ENCODE measurements around the gene RBL1.

The RBL1 gene

DNA sequence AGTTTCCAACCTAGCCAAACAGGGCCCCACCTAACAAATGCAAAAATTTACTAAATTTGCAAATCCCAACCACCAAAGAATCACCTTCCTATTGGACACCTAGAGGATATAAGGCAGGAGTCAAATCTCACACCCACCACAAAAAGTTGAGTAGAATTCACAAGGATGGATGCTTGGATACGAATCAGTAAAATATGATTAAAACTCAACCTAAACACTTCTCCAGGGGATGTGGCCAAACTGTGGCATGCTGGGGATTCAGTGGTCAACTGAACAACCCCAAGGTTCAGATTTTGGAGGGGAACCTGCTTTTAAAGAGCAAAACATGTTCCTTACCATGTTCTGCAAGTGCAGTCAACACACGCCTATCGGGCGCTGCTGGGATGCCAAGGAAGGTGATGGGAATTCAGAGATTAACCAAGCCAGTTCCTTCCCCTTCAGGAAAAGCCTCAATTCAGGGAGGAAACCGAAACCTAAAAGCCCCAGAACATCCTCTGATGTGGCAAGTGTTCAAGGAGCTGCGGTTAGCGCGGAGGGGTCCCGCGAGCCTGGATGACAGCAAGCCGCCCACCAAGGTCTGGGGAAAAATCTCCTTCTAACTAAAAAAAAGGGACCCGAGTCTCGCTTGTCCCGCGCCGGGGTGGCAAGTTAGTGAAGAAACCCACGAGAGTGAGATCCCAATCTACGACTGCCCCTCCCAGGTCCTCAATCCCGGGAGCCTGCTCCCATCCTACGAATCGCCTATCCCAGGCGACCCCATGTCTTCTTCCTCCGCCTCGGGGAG, 145.2 kb downstream of the RBL1 start:
- DNase-seq (ENCODE audit: low spot score), result peak; percentile 35
